Renal cortical epithelial cell (primary cell): ENCODE measurements around the gene NPPA. TPM values are rescaled to one million over a fixed set of nuclear protein-coding genes. Genes with fewer than 3 reads are reported as not detected.
A peak's percentile ranks its signal among the peaks of the same experiment; 100 is the strongest.
"Not testable (repeated sequence)": the region's sequence is repeated elsewhere in the genome, so short reads cannot be mapped to it uniquely, and the experiment has no call there.

Experiments
- DNase-seq: peaks from one replicate; pipeline ENCODE4 v3.0.0-alpha.2; 2011; ENCODE audit warnings: low read depth
- total RNA-seq: library from RNA; depleted of rRNA; stranded (reverse); fragments of >200 nt; gene quantifications from 2 replicates; pipeline ENCODE4 v1.2.3, GENCODE V29; 2014

The NPPA gene
- not detected in 2 replicates for total RNA-seq

GRCh38 chr1:11847667-11848372 lies at the start of gene NPPA:
Gene NPPA (minus strand): TSS chr1:11847783. CDS start chr1:11847684, 99 bp downstream.
- no peak for DNase-seq

- DNase-seq, result not testable (repeated sequence)
Measured at GRCh38 chr1:11894501-11894900, 46.9 kb upstream of the NPPA start.

GRCh38 chr1:11893907-11894251 lies 46.3 kb upstream of the NPPA start:
- peak; percentile 13 for DNase-seq

- DNase-seq, result no peak
Measured at GRCh38 chr1:11891433-11892186, 44.0 kb upstream of the NPPA start.

GRCh38 chr1:11888877-11889208 lies 41.3 kb upstream of the NPPA start:
- no peak for DNase-seq

GRCh38 chr1:11888206-11888876 lies 40.8 kb upstream of the NPPA start:
- DNase-seq, result no peak

- DNase-seq, result no peak
Measured at GRCh38 chr1:11887666-11888007, 40.1 kb upstream of the NPPA start.

- no peak for DNase-seq
Measured at GRCh38 chr1:11886986-11887665, 39.5 kb upstream of the NPPA start.

- no peak for DNase-seq
Measured at GRCh38 chr1:11885916-11886315, 38.3 kb upstream of the NPPA start.

GRCh38 chr1:11882814-11883538 lies 35.4 kb upstream of the NPPA start:
- DNase-seq, result no peak

GRCh38 chr1:11881749-11882441 lies 34.3 kb upstream of the NPPA start:
- DNase-seq, result no peak

- DNase-seq, result no peak
Measured at GRCh38 chr1:11880911-11881748, 33.5 kb upstream of the NPPA start.

- no peak for DNase-seq
Measured at GRCh38 chr1:11880181-11880575, 32.6 kb upstream of the NPPA start.

GRCh38 chr1:11879311-11880180 lies 32.0 kb upstream of the NPPA start:
- DNase-seq, result no peak

- no peak for DNase-seq
Measured at GRCh38 chr1:11878891-11879190, 31.3 kb upstream of the NPPA start.

- DNase-seq, result no peak
Measured at GRCh38 chr1:11878081-11878890, 30.7 kb upstream of the NPPA start.

GRCh38 chr1:11877074-11877473 lies 29.5 kb upstream of the NPPA start:
- DNase-seq, result no peak

GRCh38 chr1:11875094-11875493 lies 27.5 kb upstream of the NPPA start:
- DNase-seq, result no peak

GRCh38 chr1:11874624-11875023 lies 27.0 kb upstream of the NPPA start:
- no peak for DNase-seq
